ENCODE results near the gene ECI2.

The ECI2 gene

DNA sequence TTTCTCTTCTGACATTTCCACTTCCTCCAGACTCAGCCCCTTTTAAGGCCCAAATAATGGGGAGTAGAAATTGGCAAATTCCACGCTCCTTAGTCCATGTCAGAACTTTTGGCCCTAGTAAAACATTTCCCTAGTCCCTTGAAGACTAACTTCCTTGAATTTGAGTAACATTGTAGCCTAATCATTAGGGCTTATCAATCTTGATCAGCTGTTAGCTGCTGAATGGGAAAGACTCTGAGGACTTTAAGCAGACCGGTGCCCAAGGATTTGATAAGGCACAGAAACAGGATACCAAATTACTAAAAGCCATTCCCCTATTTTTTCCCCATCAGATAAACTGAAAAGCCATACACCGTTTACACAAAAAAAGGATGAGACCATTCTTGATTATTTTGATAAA, 37.0 kb upstream of the ECI2 start:
- Histone ChIP-seq H3K79me2 (ENCODE audit: insufficient read depth, low read length) (no peaks in the 10 kb centered on the region), H3K4me1 (ENCODE audit: insufficient read depth, low read length, poor library complexity, severe bottlenecking) (no peaks in the 10 kb centered on the region), H4K20me1 (ENCODE audit: insufficient read depth, low read length, poor library complexity, severe bottlenecking) (no peaks in the 10 kb centered on the region), H3K4me2 (ENCODE audit: low read depth, low read length, poor library complexity, severe bottlenecking) (no peak overlapping the region), H3K36me3 (ENCODE audit: insufficient read depth, low read length) (no peaks in the 10 kb centered on the region), H3K9ac (ENCODE audit: low read depth, low read length, poor library complexity, severe bottlenecking) (no peak overlapping the region), H3K4me3 (ENCODE audit: low read length, poor library complexity, severe bottlenecking) (no peak overlapping the region), H3K9me3 (ENCODE audit: insufficient read depth, low read depth, low read length) (peaks cover 3% of the 10 kb centered on the region; the same call in 1 of the 2 replicates), H3K27me3 (ENCODE audit: insufficient read depth, low read length, poor library complexity, severe bottlenecking) (no peaks in the 10 kb centered on the region), H3F3A (ENCODE audit: low read depth) (no peaks in the 10 kb centered on the region), H2AFZ (ENCODE audit: low read length) (no peak overlapping the region), H3K9me2 (replicated peaks; ENCODE audit: low read depth, low read length) (no peaks in the 10 kb centered on the region)
- TF ChIP-seq CTCF (conservative IDR thresholded peaks at IDR 0.05; ENCODE audit: low read length) (no peak), EZH2phosphoT487 (IDR thresholded peaks at IDR 0.05; ENCODE audit: borderline replicate concordance) (no peak)

- no peaks in the 10 kb centered on the region for H3K27me3 ChIP-seq (ENCODE audit: insufficient read depth, low read length, poor library complexity, severe bottlenecking)
- no peaks in the 10 kb centered on the region for H3K36me3 ChIP-seq (ENCODE audit: insufficient read depth, low read length)
- H3K4me1 ChIP-seq (ENCODE audit: insufficient read depth, low read length, poor library complexity, severe bottlenecking): no peaks in the 10 kb centered on the region
- no peak for TF ChIP-seq EZH2phosphoT487 (IDR thresholded peaks at IDR 0.05; ENCODE audit: borderline replicate concordance)
- TF ChIP-seq CTCF (conservative IDR thresholded peaks at IDR 0.05; ENCODE audit: low read length): no peak
- no peaks in the 10 kb centered on the region for H3K79me2 ChIP-seq (ENCODE audit: insufficient read depth, low read length)
- no peaks in the 10 kb centered on the region for H3K9me2 ChIP-seq (replicated peaks; ENCODE audit: low read depth, low read length)
- no peak overlapping the region for H3K9ac ChIP-seq (ENCODE audit: low read depth, low read length, poor library complexity, severe bottlenecking)
- no peaks in the 10 kb centered on the region for H4K20me1 ChIP-seq (ENCODE audit: insufficient read depth, low read length, poor library complexity, severe bottlenecking)
- H3K4me3 ChIP-seq (ENCODE audit: low read length, poor library complexity, severe bottlenecking): no peak overlapping the region
- peaks cover 3% of the 10 kb centered on the region; the same call in 1 of the 2 replicates for H3K9me3 ChIP-seq (ENCODE audit: insufficient read depth, low read depth, low read length)
- no peak overlapping the region for H3K4me2 ChIP-seq (ENCODE audit: low read depth, low read length, poor library complexity, severe bottlenecking)
- no peak overlapping the region for H2AFZ ChIP-seq (ENCODE audit: low read length)
- H3F3A ChIP-seq (ENCODE audit: low read depth): no peaks in the 10 kb centered on the region
Measured at GRCh38 chr6:4170297-4170696, 34.9 kb upstream of the ECI2 start.

DNA sequence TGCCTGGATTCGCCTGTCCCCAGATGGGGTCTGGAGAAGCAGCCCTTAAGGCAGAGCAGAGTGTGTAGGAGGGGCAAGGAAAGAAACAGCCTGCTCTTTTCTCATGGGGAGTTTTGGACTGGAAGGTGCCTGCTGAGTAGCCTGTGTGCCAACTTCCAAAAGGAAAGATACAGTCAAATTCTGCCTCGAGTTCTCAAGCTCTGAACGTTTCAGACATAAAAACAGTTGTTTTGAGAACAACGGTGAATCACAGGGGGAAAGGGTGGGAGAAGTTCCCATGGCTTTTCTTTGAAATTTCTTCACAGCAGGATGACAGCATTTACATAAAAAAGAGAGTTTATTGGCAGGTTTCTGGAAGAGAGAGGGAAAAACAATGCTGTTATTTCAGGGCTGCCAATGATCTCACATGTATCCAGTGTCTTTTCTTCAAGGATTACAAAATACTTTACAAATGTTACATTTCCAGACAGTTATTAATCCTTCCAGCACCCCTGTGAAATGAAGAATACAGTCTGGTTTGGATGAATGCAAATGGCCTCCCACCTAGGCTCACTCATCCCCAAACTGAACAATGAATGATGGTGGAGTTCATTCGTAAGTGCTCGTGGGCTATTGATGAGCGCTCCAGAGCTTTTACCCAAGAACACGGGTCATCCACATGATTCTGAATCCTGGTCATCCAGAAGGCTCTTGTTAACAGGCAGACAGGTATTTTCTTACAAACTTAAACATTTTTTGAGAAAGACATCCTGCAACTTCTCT, 33.8 kb upstream of the ECI2 start:
- Histone ChIP-seq H3K4me2 (ENCODE audit: low read depth, low read length, poor library complexity, severe bottlenecking) (no peak overlapping the region), H3K36me3 (ENCODE audit: insufficient read depth, low read length) (no peaks in the 10 kb centered on the region), H3K27me3 (ENCODE audit: insufficient read depth, low read length, poor library complexity, severe bottlenecking) (no peaks in the 10 kb centered on the region), H3K9ac (ENCODE audit: low read depth, low read length, poor library complexity, severe bottlenecking) (no peak overlapping the region), H3K9me2 (replicated peaks; ENCODE audit: low read depth, low read length) (no peaks in the 10 kb centered on the region), H3K79me2 (ENCODE audit: insufficient read depth, low read length) (no peaks in the 10 kb centered on the region), H3F3A (ENCODE audit: low read depth) (no peaks in the 10 kb centered on the region), H3K4me1 (ENCODE audit: insufficient read depth, low read length, poor library complexity, severe bottlenecking) (no peaks in the 10 kb centered on the region), H3K4me3 (ENCODE audit: low read length, poor library complexity, severe bottlenecking) (no peak overlapping the region), H3K9me3 (ENCODE audit: insufficient read depth, low read depth, low read length) (peaks cover 3% of the 10 kb centered on the region; the same call in 1 of the 2 replicates), H2AFZ (ENCODE audit: low read length) (no peak overlapping the region), H4K20me1 (ENCODE audit: insufficient read depth, low read length, poor library complexity, severe bottlenecking) (no peaks in the 10 kb centered on the region)
- TF ChIP-seq CTCF (conservative IDR thresholded peaks at IDR 0.05; ENCODE audit: low read length) (no peak), EZH2phosphoT487 (IDR thresholded peaks at IDR 0.05; ENCODE audit: borderline replicate concordance) (no peak)

Data from Loucy (cell line).